HG03060 (cell line): ENCODE measurements around the gene OR4D10.
"Not testable (repeated sequence)": the region's sequence is repeated elsewhere in the genome, so short reads cannot be mapped to it uniquely, and the experiment has no call there.

ENCODE experiments used
- ATAC-seq: cut with Tn5 transposase; IDR thresholded peaks from one replicate; pipeline ENCODE4 v1.9.1; 2021; ENCODE audit warnings: low read depth, moderate number of reproducible peaks; ENCODE audit not compliant: unreplicated experiment

The OR4D10 gene

GRCh38 chr11:59473015-59473414 is at the start of gene OR4D10:
TSS of gene OR4D10 (plus strand) at chr11:59473315. CDS start at chr11:59477430, 4,115 bp downstream.
- no peak for ATAC-seq

GRCh38 chr11:59423835-59424234 is 49.3 kb upstream of the OR4D10 start:
- no peak for ATAC-seq

- no peak for ATAC-seq
Measured at GRCh38 chr11:59425131-59425530, 48.0 kb upstream of the OR4D10 start.

- ATAC-seq = no peak
Measured at GRCh38 chr11:59426361-59427067, 46.6 kb upstream of the OR4D10 start, which contains the start of gene OR5A2. TSS of gene OR5A2 (minus strand) at chr11:59426413. CDS start at chr11:59422953, 3,460 bp downstream.

GRCh38 chr11:59427068-59427382 is 46.1 kb upstream of the OR4D10 start:
- no peak for ATAC-seq

- peak; percentile 63 for ATAC-seq
Measured at GRCh38 chr11:59429924-59430516, 43.1 kb upstream of the OR4D10 start.

GRCh38 chr11:59436169-59436568 is 36.9 kb upstream of the OR4D10 start, which contains the start of gene OR5A1:
TSS of gene OR5A1 (plus strand) at chr11:59436469. CDS start at chr11:59443169, 6,700 bp downstream.
- no peak for ATAC-seq

GRCh38 chr11:59437770-59438169 is 35.3 kb upstream of the OR4D10 start:
- no peak for ATAC-seq

- not testable (repeated sequence) for ATAC-seq
Measured at GRCh38 chr11:59445624-59446023, 27.5 kb upstream of the OR4D10 start.

- no peak for ATAC-seq
Measured at GRCh38 chr11:59448484-59448883, 24.6 kb upstream of the OR4D10 start.

GRCh38 chr11:59456661-59457060 is 16.5 kb upstream of the OR4D10 start, which contains the start of gene OR4D6:
TSS of gene OR4D6 (plus strand) at chr11:59456961. CDS start at chr11:59456961, 0 bp downstream.
- no peak for ATAC-seq

GRCh38 chr11:59459916-59460315 is 13.2 kb upstream of the OR4D10 start:
- ATAC-seq = no peak

GRCh38 chr11:59463190-59463641 is 9.9 kb upstream of the OR4D10 start:
- ATAC-seq = no peak

GRCh38 chr11:59475176-59475575 is 2.1 kb downstream of the OR4D10 start:
- no peak for ATAC-seq

GRCh38 chr11:59479906-59480305 is 6.8 kb downstream of the OR4D10 start:
- no peak for ATAC-seq

- no peak for ATAC-seq
Measured at GRCh38 chr11:59480359-59480758, 7.2 kb downstream of the OR4D10 start.

- ATAC-seq = no peak
Measured at GRCh38 chr11:59501931-59502330, 28.8 kb downstream of the OR4D10 start.

- no peak for ATAC-seq
Measured at GRCh38 chr11:59503276-59503675, 30.2 kb downstream of the OR4D10 start, which contains the start of gene OR4D11. TSS of gene OR4D11 (plus strand) at chr11:59503576. CDS start at chr11:59503576, 0 bp downstream.

GRCh38 chr11:59510941-59511589 is 38.0 kb downstream of the OR4D10 start, which contains the start of gene OR4D9:
TSS of gene OR4D9 (plus strand) at chr11:59511539. CDS start at chr11:59514913, 3,374 bp downstream.
- ATAC-seq = no peak

GRCh38 chr11:59511675-59512074 is 38.6 kb downstream of the OR4D10 start:
- no peak for ATAC-seq

GRCh38 chr11:59520139-59520538 is 47.0 kb downstream of the OR4D10 start:
- not testable (repeated sequence) for ATAC-seq
